Measurements from ENCODE around the gene CDHR1. TPM values are rescaled to one million over a fixed set of nuclear protein-coding genes. Genes with fewer than 3 reads are reported as not detected.
"Not testable (repeated sequence)": the region's sequence is repeated elsewhere in the genome, so short reads cannot be mapped to it uniquely, and the experiment has no call there.

CDHR1 gene
- total RNA-seq, 1 donor from 2014 or later, result under 0.01 TPM

DNA sequence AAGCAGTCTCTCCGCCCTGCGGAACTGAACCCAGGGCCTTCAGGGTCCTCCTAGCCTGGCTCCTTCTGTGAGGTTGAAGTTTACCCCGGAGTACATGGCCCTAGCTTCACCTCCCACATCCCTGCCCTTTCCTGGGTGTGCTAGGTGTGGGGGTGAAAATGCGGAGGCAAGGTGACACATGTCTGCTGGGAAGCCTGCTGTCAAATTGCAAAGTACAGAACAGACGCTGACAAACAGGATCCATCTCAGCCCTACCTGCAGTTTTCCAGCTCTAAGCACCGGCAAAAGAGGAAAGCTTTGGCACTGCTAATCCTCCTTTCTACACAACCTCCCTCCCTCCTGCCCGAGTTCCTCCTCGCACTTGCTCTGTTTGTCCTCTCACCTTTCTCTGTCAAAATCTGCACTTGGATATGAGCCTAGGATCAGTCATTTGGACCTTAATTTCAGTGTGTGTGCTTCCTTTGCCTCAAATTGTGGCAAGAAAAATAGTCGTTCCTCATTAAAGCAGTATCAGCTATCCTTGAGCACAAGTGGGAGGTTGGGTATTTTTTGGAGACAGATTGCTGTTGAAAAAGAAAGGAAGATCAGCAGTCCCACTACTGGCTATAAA, 35.2 kb upstream of the CDHR1 start:
- Histone ChIP-seq H3K27ac (ENCODE audit: low read depth, low read length) (no peak overlapping the region), H3K9ac (ENCODE audit: low read depth in 1 of 3, low read length in 3 of 3) (no peak overlapping the region), H3K4me1 (ENCODE audit: control insufficient read depth in 3 of 3, insufficient read depth in 3 of 3, low read length in 3 of 3) (no peaks in the 10 kb centered on the region), H3K9me3 (ENCODE audit: control insufficient read depth in 3 of 3, low read length in 3 of 3) (no peaks in the 10 kb centered on the region), H3K27me3 (ENCODE audit: control insufficient read depth in 3 of 3, insufficient read depth in 3 of 3, low read length in 3 of 3) (peaks cover 3 to 17% (median 13%) of the 10 kb centered on the region in 3 donors), H3K36me3 (ENCODE audit: control insufficient read depth in 3 of 3, insufficient read depth in 3 of 3, low read length in 3 of 3) (peaks cover 4 to 13% (median 8%) of the 10 kb centered on the region in 3 donors), H3K4me3 (ENCODE audit: low read length in 3 of 3) (no peak overlapping the region)

DNA sequence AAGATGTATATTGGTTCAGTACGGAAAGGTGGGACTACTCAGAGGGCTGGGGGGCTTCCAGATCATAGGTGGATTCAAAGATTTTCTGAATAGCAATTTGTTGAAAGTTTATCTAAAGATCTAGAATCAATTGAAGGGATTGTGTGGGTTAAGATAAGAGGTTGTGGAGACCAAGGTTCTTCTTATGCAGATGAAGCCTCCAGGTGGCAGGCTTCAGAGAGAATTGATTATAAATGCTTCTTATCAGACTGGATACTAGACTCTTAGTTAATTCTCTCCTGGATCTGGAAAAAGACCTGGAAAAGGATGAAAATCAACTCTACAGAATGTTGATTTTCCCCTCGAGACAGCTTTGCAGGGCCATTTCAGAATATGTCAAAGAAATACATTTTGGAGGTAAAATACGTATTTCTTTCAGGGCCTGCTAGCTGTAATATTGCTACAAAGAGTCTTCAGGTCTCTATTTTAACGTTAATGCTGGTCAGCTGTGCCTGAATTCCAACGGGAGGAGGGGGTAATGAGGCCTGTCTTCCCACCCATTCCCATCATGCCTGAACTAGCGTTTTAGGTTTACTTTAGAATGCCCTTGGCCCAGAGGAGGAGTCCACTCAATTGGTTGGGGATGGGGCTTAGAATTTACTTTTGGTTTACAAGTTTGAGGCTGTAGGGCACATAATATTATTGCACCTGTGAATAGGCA, 33.5 kb upstream of the CDHR1 start:
- no peak overlapping the region for H3K9ac ChIP-seq (ENCODE audit: low read depth in 1 of 3, low read length in 3 of 3)
- H3K27ac ChIP-seq (ENCODE audit: low read depth, low read length), result no peak overlapping the region
- H3K9me3 ChIP-seq (ENCODE audit: control insufficient read depth in 3 of 3, low read length in 3 of 3), result no peaks in the 10 kb centered on the region
- H3K4me1 ChIP-seq (ENCODE audit: control insufficient read depth in 3 of 3, insufficient read depth in 3 of 3, low read length in 3 of 3), result no peaks in the 10 kb centered on the region
- peaks cover 3 to 17% (median 17%) of the 10 kb centered on the region in 3 donors for H3K27me3 ChIP-seq (ENCODE audit: control insufficient read depth in 3 of 3, insufficient read depth in 3 of 3, low read length in 3 of 3)
- no peak overlapping the region for H3K4me3 ChIP-seq (ENCODE audit: low read length in 3 of 3)
- H3K36me3 ChIP-seq (ENCODE audit: control insufficient read depth in 3 of 3, insufficient read depth in 3 of 3, low read length in 3 of 3), result no peaks in the 10 kb centered on the region

DNA sequence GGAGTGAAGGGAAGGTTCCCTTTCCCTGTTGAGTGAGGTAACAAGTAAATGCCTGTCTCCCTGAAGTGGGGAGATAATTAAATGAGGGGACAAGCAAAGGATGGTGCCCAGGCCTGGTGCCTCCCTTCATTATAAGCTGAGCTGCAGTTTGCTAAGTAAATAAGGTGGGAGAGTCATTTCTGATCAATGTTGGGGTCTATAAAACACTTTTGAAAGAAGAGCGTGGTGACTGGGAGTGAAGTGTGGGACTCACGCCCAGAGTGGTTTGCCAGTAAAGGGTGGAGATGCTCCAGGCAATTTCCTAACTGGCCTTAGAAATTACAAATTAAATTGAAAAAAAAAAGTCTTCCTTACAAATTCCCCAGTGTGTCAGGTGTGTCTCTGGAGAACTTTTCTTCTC, 30.3 kb upstream of the CDHR1 start:
- Histone ChIP-seq H3K36me3 (ENCODE audit: control insufficient read depth in 3 of 3, insufficient read depth in 3 of 3, low read length in 3 of 3) (no peaks in the 10 kb centered on the region), H3K4me1 (ENCODE audit: control insufficient read depth in 3 of 3, insufficient read depth in 3 of 3, low read length in 3 of 3) (no peaks in the 10 kb centered on the region), H3K9ac (ENCODE audit: low read depth in 1 of 3, low read length in 3 of 3) (no peak overlapping the region), H3K4me3 (ENCODE audit: low read length in 3 of 3) (no peak overlapping the region), H3K27me3 (ENCODE audit: control insufficient read depth in 3 of 3, insufficient read depth in 3 of 3, low read length in 3 of 3) (peaks cover 3 to 17% (median 17%) of the 10 kb centered on the region in 3 donors), H3K27ac (ENCODE audit: low read depth, low read length) (no peak overlapping the region), H3K9me3 (ENCODE audit: control insufficient read depth in 3 of 3, low read length in 3 of 3) (no peaks in the 10 kb centered on the region)

DNA sequence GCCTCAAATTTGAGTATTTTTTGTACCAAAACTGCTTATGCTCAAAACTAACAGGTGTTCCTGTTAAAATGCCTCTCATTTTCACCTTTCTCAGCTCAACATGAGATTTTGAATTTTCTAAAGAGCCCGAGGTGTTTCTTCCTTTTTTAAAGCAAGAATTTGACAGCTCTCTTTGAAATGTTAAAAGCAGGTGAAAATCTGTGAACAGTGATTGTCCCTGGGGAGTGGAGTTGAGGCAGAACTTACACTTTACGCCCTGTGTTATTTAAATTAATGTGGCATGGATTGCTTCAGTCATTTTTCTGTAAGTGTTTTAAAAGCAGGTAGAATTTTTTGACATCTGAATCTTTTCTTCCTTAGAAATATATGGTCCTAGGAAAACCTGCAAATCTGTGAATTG, 29.9 kb upstream of the CDHR1 start:
- no peak overlapping the region for H3K9ac ChIP-seq (ENCODE audit: low read depth in 1 of 3, low read length in 3 of 3)
- H3K4me1 ChIP-seq (ENCODE audit: control insufficient read depth in 3 of 3, insufficient read depth in 3 of 3, low read length in 3 of 3), result no peaks in the 10 kb centered on the region
- H3K9me3 ChIP-seq (ENCODE audit: control insufficient read depth in 3 of 3, low read length in 3 of 3), result no peaks in the 10 kb centered on the region
- no peak overlapping the region for H3K27ac ChIP-seq (ENCODE audit: low read depth, low read length)
- peaks cover 3 to 17% (median 14%) of the 10 kb centered on the region in 3 donors for H3K27me3 ChIP-seq (ENCODE audit: control insufficient read depth in 3 of 3, insufficient read depth in 3 of 3, low read length in 3 of 3)
- H3K4me3 ChIP-seq (ENCODE audit: low read length in 3 of 3), result no peak overlapping the region
- no peaks in the 10 kb centered on the region for H3K36me3 ChIP-seq (ENCODE audit: control insufficient read depth in 3 of 3, insufficient read depth in 3 of 3, low read length in 3 of 3)

DNA sequence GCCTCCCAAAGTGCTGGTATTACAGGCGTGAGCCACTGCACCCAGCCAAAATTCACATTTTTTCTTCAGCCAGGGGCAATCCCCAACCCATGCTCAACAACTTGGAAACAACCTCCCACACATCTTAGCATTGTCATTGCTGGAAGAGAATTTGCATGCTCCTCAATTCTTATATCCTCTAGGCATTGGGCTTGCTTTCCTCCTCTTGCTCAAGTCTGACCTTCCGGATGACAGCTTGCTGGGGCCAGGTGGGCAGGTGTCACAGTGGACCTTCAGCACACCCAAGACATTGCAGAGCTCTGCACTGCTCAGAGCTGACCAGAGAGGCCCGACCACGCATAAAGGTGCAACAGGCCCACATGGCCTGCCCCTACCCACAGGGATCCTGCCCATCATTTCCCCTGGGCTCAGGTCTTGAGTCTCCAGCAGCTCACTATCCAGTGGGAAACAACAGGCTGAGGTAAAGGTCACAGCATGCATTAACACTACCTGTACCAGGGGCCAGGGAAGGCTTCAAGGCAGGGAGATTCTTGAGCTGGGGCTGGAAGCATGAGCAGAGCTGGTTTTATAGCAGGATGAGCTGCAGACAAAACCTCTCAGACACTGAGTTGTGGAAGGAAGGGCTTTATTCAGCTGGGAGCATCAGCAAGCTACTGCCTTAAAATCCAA, 27.6 kb upstream of the CDHR1 start:
- Histone ChIP-seq H3K27me3 (ENCODE audit: control insufficient read depth in 3 of 3, insufficient read depth in 3 of 3, low read length in 3 of 3) (peaks cover 0 to 11% (median 6%) of the 10 kb centered on the region in 3 donors), H3K4me3 (ENCODE audit: low read length in 3 of 3) (no peak overlapping the region), H3K27ac (ENCODE audit: low read depth, low read length) (no peak overlapping the region), H3K9me3 (ENCODE audit: control insufficient read depth in 3 of 3, low read length in 3 of 3) (no peaks in the 10 kb centered on the region), H3K9ac (ENCODE audit: low read depth in 1 of 3, low read length in 3 of 3) (no peak overlapping the region), H3K4me1 (ENCODE audit: control insufficient read depth in 3 of 3, insufficient read depth in 3 of 3, low read length in 3 of 3) (no peaks in the 10 kb centered on the region), H3K36me3 (ENCODE audit: control insufficient read depth in 3 of 3, insufficient read depth in 3 of 3, low read length in 3 of 3) (no peaks in the 10 kb centered on the region)

DNA sequence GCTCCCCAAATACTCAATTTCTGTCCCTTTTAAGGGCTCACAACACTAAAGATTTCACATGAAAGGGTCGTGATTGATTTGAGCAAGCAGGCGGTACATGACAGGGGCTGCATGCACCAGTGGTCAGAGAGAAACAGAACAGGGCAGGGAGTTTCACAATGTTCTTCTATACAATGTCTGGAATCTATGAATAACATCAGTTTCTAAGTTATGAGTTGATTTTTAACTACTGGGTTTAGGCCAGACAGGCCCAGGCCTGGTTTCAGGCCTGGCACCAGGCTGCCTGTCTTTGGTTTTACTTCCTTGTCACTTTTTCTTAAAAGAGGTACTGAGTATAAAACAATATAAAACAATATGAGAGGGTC, 27.1 kb upstream of the CDHR1 start:
- not testable (repeated sequence) for H3K36me3 ChIP-seq (ENCODE audit: control insufficient read depth in 3 of 3, insufficient read depth in 3 of 3, low read length in 3 of 3); H3K9me3 ChIP-seq (ENCODE audit: control insufficient read depth in 3 of 3, low read length in 3 of 3); H3K27me3 ChIP-seq (ENCODE audit: control insufficient read depth in 3 of 3, insufficient read depth in 3 of 3, low read length in 3 of 3); H3K27ac ChIP-seq (ENCODE audit: low read depth, low read length); H3K4me1 ChIP-seq (ENCODE audit: control insufficient read depth in 3 of 3, insufficient read depth in 3 of 3, low read length in 3 of 3); H3K9ac ChIP-seq (ENCODE audit: low read depth in 1 of 3, low read length in 3 of 3); H3K4me3 ChIP-seq (ENCODE audit: low read length in 3 of 3)

DNA sequence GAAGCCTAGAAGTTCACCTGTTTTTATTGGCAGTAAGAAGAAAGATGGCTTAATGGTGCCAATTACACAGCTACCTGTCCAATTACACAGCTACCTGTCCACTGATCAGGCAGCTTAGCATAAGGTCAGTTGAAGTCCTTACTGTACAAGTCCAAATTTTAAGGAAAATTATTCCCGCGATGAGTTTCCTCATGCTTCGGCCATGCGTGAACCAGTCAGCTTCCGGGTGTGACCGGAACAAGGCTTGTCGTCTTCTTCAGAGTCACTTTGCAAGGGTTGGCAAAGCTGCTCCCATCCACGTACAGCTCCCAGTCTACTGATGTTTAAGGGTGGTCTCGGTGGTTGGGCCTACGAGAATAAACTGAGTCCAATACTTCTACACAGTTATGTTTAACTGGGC, 26.0 kb upstream of the CDHR1 start:
- not testable (repeated sequence) for H3K27ac ChIP-seq (ENCODE audit: low read depth, low read length); H3K4me3 ChIP-seq (ENCODE audit: low read length in 3 of 3); H3K27me3 ChIP-seq (ENCODE audit: control insufficient read depth in 3 of 3, insufficient read depth in 3 of 3, low read length in 3 of 3); H3K36me3 ChIP-seq (ENCODE audit: control insufficient read depth in 3 of 3, insufficient read depth in 3 of 3, low read length in 3 of 3); H3K4me1 ChIP-seq (ENCODE audit: control insufficient read depth in 3 of 3, insufficient read depth in 3 of 3, low read length in 3 of 3); H3K9ac ChIP-seq (ENCODE audit: low read depth in 1 of 3, low read length in 3 of 3); H3K9me3 ChIP-seq (ENCODE audit: control insufficient read depth in 3 of 3, low read length in 3 of 3)

DNA sequence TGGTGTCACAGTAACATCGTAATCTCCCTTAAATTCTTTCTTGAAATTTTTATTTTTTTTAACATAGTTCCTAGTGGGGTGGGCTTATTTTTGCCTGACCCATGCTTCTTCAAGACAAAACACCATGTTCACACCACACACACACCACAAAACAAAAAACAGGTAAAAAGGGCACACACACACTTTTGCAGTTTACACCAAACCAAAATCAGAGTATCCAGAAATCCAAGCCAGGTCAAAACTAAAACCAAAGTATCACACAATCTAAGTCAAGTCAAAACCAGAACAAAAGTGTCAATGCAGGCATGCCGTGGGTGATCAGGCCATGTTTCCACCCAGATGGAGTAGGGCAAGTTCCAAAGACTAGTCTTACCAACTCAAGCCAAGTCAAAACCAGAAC, 23.1 kb upstream of the CDHR1 start:
- H3K27ac ChIP-seq (ENCODE audit: low read depth, low read length); H3K36me3 ChIP-seq (ENCODE audit: control insufficient read depth in 3 of 3, insufficient read depth in 3 of 3, low read length in 3 of 3); H3K27me3 ChIP-seq (ENCODE audit: control insufficient read depth in 3 of 3, insufficient read depth in 3 of 3, low read length in 3 of 3); H3K4me1 ChIP-seq (ENCODE audit: control insufficient read depth in 3 of 3, insufficient read depth in 3 of 3, low read length in 3 of 3); H3K9ac ChIP-seq (ENCODE audit: low read depth in 1 of 3, low read length in 3 of 3); H3K4me3 ChIP-seq (ENCODE audit: low read length in 3 of 3); H3K9me3 ChIP-seq (ENCODE audit: control insufficient read depth in 3 of 3, low read length in 3 of 3): not testable (repeated sequence)

DNA sequence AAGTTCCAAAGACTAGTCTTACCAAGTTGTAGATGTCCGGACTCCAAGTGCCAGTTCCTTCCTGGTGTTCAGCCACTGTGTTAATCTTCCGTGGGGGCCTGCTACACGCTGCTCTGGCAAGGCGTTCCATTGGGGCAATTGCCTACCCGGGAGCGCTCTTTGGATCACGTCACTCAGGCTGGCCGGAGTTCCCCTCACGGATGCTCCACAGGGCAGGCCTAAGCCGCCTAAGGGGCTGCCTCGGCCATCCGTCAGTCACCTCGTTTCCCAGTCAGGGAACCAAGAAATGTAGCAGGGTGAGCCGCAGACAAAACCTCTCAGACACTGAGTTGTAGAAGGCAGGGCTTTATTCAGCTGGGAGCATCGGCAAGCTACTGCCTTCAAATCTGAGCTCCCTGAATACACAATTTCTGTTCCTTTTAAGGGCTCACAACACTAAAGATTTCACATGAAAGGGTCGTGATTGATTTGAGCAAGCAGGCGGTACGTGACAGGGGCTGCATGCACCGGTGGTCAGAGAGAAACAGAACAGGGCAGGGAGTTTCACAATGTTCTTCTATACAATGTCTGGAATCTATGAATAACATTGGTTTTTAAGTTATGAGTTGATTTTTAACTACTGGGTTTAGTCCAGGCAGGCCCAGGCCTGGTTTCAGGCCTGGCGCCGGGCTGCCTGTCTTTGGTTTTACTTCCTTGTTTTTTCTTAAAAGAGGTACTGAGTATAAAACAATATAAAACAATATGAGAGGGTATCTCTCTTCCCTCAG, 22.5 kb upstream of the CDHR1 start:
- H3K4me1 ChIP-seq (ENCODE audit: control insufficient read depth in 3 of 3, insufficient read depth in 3 of 3, low read length in 3 of 3); H3K9me3 ChIP-seq (ENCODE audit: control insufficient read depth in 3 of 3, low read length in 3 of 3); H3K9ac ChIP-seq (ENCODE audit: low read depth in 1 of 3, low read length in 3 of 3); H3K27ac ChIP-seq (ENCODE audit: low read depth, low read length); H3K4me3 ChIP-seq (ENCODE audit: low read length in 3 of 3); H3K36me3 ChIP-seq (ENCODE audit: control insufficient read depth in 3 of 3, insufficient read depth in 3 of 3, low read length in 3 of 3); H3K27me3 ChIP-seq (ENCODE audit: control insufficient read depth in 3 of 3, insufficient read depth in 3 of 3, low read length in 3 of 3): not testable (repeated sequence)
